Measurements from ENCODE around the gene LRRFIP1. TPM values are rescaled to one million over a fixed set of nuclear protein-coding genes. Genes with fewer than 3 reads are reported as not detected.
A peak's percentile ranks its signal among the peaks of the same experiment; 100 is the strongest.

The LRRFIP1 gene
- total and polyA plus RNA-seq, 2 of the 13 experiments (the other 11 are each of a cell fraction or from before 2014, with no cell fraction given), result 15.9 to 40.5 TPM

DNA sequence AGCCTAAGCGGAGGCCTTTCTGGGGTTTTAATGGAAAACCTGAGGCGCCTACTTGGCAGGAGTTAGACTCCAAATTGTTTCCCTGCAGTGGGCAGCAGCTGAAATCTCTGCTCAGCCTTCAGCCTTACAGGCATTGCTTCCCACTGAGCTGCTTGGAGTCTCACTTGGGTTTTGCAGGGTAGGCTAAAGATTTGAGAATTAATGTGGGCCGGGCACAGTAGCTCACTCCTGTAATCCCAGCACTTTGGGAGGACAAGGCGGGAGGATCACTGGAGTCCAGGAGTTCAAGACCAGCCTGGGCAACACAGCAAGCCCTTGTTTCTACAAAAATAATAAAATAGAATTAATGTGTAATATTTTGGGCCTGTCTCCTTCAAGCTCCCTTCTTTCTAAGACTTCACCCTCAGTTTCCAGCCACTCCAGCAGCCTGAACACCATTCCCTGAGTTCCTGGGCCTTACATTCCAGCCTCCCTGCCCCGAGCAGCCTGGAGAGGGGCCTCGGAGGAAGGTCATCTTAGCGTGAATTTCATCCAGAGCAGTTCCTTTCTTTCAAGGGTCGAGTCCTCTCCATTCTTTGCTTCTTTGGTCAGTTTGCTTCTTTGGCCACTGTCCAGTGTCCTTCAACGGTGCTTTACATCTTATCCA lies 27.8 kb upstream of the LRRFIP1 start:
- Histone ChIP-seq H3K27ac (ENCODE audit: extremely low read length, insufficient read depth, low read length) (peak overlapping the region; percentile 70), H3K9ac (ENCODE audit: insufficient read depth, low read depth, low read length) (peak overlapping the region; percentile 55), H3K79me2 (ENCODE audit: insufficient read depth, low read length) (peaks cover 7% of the 10 kb centered on the region), H2AFZ (ENCODE audit: low read length) (no peak overlapping the region), H3K4me3 (replicated peaks in 1 of 3; ENCODE audit: insufficient read depth in 1 of 3, low read depth in 2 of 3, low read length in 3 of 3) (peak overlapping the region; percentile 42 to 69 (median 51); a peak in 5 of 6 replicates), H3K4me1 (ENCODE audit: insufficient read depth, low read length) (peaks cover 99% of the 10 kb centered on the region), H3K27me3 (ENCODE audit: control insufficient read depth in 1 of 2, insufficient read depth in 2 of 2, low read length in 2 of 2) (peaks cover 0 to 2% of the 10 kb centered on the region in 2 experiments; a peak in 1 of 5 replicates), H3K9me3 (ENCODE audit: low read length) (no peaks in the 10 kb centered on the region), H4K20me1 (ENCODE audit: insufficient read depth, low read length) (no peaks in the 10 kb centered on the region), H3K36me3 (replicated peaks in 1 of 2; ENCODE audit: control insufficient read depth in 1 of 2, insufficient read depth in 2 of 2, low read length in 2 of 2) (no peaks in the 10 kb centered on the region), H3K4me2 (ENCODE audit: low read depth, low read length) (peak overlapping the region; percentile 93)
- CTCF ChIA-PET (ENCODE audit: low intra/inter-chr PET ratio, low total read pairs), result no interaction called here
- intact Hi-C loops (cut with micrococcal nuclease; ENCODE audit: unreplicated experiment), result loop anchor here (2.0 kb wide), 1 partner anchor 15 kb away; no protein-coding TSS in a partner anchor
- BruUV-seq (replicated peaks), result TSS peak; percentile 54
- in situ Hi-C loops (cut with HindIII; ENCODE audit: extremely low pct_ligation_motif_present, low pct_unique_long_range_greater_than_20kb), result loop anchor here (5.0 kb wide), 1 partner anchor 143 kb away; no protein-coding TSS in a partner anchor
- 72% methylated on average over 9 of the region's 9 CpGs for WGBS (ENCODE audit: low lambda C conversion rate)
- no peak for ATAC-seq
- POLR2A ChIA-PET, result interaction anchor here (0.8 to 3.3 kb wide), 3 partner anchors 9 to 18 kb away, joined by 3 to 40 read pairs (median 13); partner anchors contain the start of gene RAB17
- no peak for DNase-seq (ENCODE audit: low spot score)
- FAIRE-seq, result no peak
- no peak for TF ChIP-seq MED8 (CRISPR knock-in tag; IDR thresholded peaks at IDR 0.05; ENCODE audit: insufficient replicate concordance)
- TF ChIP-seq ZNF333 (CRISPR knock-in tag; IDR thresholded peaks at IDR 0.05; ENCODE audit: borderline replicate concordance), result 0 out of 2 replicates have a peak, but pooled peaks have one; percentile 48
- TF ChIP-seq ZNF510 (CRISPR knock-in tag; IDR thresholded peaks at IDR 0.05; ENCODE audit: low read depth), result 0 out of 2 replicates have a peak, but pooled peaks have one; percentile 7
- TF ChIP-seq DR1 (CRISPR knock-in tag; IDR thresholded peaks at IDR 0.05), result no peak
- TF ChIP-seq, protein P1, sequence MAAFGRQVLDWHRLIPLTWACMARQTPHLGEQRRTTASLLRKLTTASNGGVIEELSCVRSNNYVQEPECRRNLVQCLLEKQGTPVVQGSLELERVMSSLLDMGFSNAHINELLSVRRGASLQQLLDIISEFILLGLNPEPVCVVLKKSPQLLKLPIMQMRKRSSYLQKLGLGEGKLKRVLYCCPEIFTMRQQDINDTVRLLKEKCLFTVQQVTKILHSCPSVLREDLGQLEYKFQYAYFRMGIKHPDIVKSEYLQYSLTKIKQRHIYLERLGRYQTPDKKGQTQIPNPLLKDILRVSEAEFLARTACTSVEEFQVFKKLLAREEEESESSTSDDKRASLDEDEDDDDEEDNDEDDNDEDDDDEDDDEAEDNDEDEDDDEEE (CRISPR knock-in tag; IDR thresholded peaks at IDR 0.05), result no peak
- TF ChIP-seq ZSCAN30 (CRISPR knock-in tag; IDR thresholded peaks at IDR 0.05), result 0 out of 2 replicates have a peak, but pooled peaks have one; percentile 7
- TF ChIP-seq KMT2A (CRISPR knock-in tag; IDR thresholded peaks at IDR 0.05), result no peak
- TF ChIP-seq ZNF7 (CRISPR knock-in tag; IDR thresholded peaks at IDR 0.05), result peak; percentile 82
- no peak for TF ChIP-seq PRMT3 (CRISPR knock-in tag; IDR thresholded peaks at IDR 0.05; ENCODE audit: borderline replicate concordance, low read depth)
- 0 out of 2 replicates have a peak, but pooled peaks have one; percentile 65 for TF ChIP-seq SNAI1 (CRISPR knock-in tag; IDR thresholded peaks at IDR 0.05; ENCODE audit: borderline replicate concordance)
- TF ChIP-seq ZNF883 (CRISPR knock-in tag; IDR thresholded peaks at IDR 0.05; ENCODE audit: not compliant biosample characterization), result peak; percentile 0
- TF ChIP-seq ZNF644 (CRISPR knock-in tag; IDR thresholded peaks at IDR 0.05; ENCODE audit: low read depth), result no peak
- TF ChIP-seq, protein P2, sequence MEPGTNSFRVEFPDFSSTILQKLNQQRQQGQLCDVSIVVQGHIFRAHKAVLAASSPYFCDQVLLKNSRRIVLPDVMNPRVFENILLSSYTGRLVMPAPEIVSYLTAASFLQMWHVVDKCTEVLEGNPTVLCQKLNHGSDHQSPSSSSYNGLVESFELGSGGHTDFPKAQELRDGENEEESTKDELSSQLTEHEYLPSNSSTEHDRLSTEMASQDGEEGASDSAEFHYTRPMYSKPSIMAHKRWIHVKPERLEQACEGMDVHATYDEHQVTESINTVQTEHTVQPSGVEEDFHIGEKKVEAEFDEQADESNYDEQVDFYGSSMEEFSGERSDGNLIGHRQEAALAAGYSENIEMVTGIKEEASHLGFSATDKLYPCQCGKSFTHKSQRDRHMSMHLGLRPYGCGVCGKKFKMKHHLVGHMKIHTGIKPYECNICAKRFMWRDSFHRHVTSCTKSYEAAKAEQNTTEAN (CRISPR knock-in tag; conservative IDR thresholded peaks at IDR 0.05), result 0 out of 2 replicates have a peak, but pooled peaks have one; percentile 1
- TF ChIP-seq IRX3 (CRISPR knock-in tag; IDR thresholded peaks at IDR 0.05; ENCODE audit: borderline replicate concordance, low read depth), result no peak
- TF ChIP-seq ZNF33B (CRISPR knock-in tag; IDR thresholded peaks at IDR 0.05), result no peak
- 0 out of 2 replicates have a peak, but pooled peaks have one; percentile 44 for TF ChIP-seq CAMTA2 (CRISPR knock-in tag; IDR thresholded peaks at IDR 0.05; ENCODE audit: borderline replicate concordance)
- TF ChIP-seq, protein P3, sequence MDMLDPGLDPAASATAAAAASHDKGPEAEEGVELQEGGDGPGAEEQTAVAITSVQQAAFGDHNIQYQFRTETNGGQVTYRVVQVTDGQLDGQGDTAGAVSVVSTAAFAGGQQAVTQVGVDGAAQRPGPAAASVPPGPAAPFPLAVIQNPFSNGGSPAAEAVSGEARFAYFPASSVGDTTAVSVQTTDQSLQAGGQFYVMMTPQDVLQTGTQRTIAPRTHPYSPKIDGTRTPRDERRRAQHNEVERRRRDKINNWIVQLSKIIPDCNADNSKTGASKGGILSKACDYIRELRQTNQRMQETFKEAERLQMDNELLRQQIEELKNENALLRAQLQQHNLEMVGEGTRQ (IDR thresholded peaks at IDR 0.05; ENCODE audit: low read depth, low read length), result no peak
- TF ChIP-seq, protein P3 (CRISPR knock-in tag; IDR thresholded peaks at IDR 0.05; ENCODE audit: borderline replicate concordance), result 0 out of 2 replicates have a peak, but pooled peaks have one; percentile 7
- 0 out of 2 replicates have a peak, but pooled peaks have one; percentile 0 for TF ChIP-seq YEATS4 (CRISPR knock-in tag; IDR thresholded peaks at IDR 0.05; ENCODE audit: borderline replicate concordance)
- TF ChIP-seq ZNF839 (CRISPR knock-in tag; IDR thresholded peaks at IDR 0.05; ENCODE audit: borderline replicate concordance), result no peak

All from HepG2 (cell line).